Esophagus (tissue), 2 donors: ENCODE results near the gene BOD1. TPM values are rescaled to one million over a fixed set of nuclear protein-coding genes. Genes with fewer than 3 reads are reported as not detected.

Experiments
- H3K27ac ChIP-seq, 2 donors: one replicate each; pipeline ENCODE4 v1.5.1; 2013; ENCODE audit warnings: low read depth in 2 of 2, mild to moderate bottlenecking in 2 of 2, inconsistent platforms in 1 of 2, low read length in 1 of 2, moderate library complexity in 1 of 2
- H3K27me3 ChIP-seq, 2 donors: one replicate each; pipeline ENCODE4 v1.6.1; 2013; ENCODE audit warnings: low read length in 2 of 2, control low read depth in 1 of 2, mild to moderate bottlenecking in 1 of 2; ENCODE audit not compliant: insufficient read depth in 2 of 2, control insufficient read depth in 1 of 2
- H3K36me3 ChIP-seq, 2 donors: one replicate each; pipeline ENCODE4 v1.6.1; 2013; ENCODE audit warnings: low read length in 1 of 2; ENCODE audit not compliant: control insufficient read depth in 2 of 2, insufficient read depth in 2 of 2
- H3K4me1 ChIP-seq, 2 donors: one replicate each; pipeline ENCODE4 v1.6.1; 2013; ENCODE audit warnings: low read length in 1 of 2; ENCODE audit not compliant: control insufficient read depth in 2 of 2, insufficient read depth in 2 of 2
- H3K4me3 ChIP-seq, 2 donors: one replicate each; pipeline ENCODE4 v1.5.1; 2013; ENCODE audit warnings: low read length in 2 of 2, mild to moderate bottlenecking in 2 of 2, low read depth in 1 of 2, moderate library complexity in 1 of 2
- H3K9me3 ChIP-seq, 2 donors: one replicate each; pipeline ENCODE4 v1.6.1; 2013; ENCODE audit warnings: mild to moderate bottlenecking in 2 of 2, low read depth in 1 of 2, low read length in 1 of 2, moderate library complexity in 1 of 2; ENCODE audit not compliant: control insufficient read depth in 2 of 2, insufficient read depth in 1 of 2
- WGBS, 2 donors: extraction: QIAGEN DNeasy Blood & Tissue Kit; methylation state at CpG; one replicate each; pipeline ENCODE4 v1.1.7; 2013; 5-methylcytosine and 5-hydroxymethylcytosine counted together
- polyA plus RNA-seq, 2 donors: library from polyadenylated mRNA; stranded (reverse); fragments of 200-250 nt; gene quantifications; one replicate each; pipeline ENCODE4 v1.2.3, GENCODE V29; 2013
- donor health status: healthy with polysubstance abuse.
- donor health status: Bipolar disorder and iron deficiency.

BOD1 gene
- polyA plus RNA-seq, 2 donors: 17.3 to 23.3 TPM

GRCh38 chr5:173628501-173628900 lies 12.1 kb upstream of the BOD1 start:
- Histone ChIP-seq H3K4me3 (no peak overlapping the region), H3K4me1 (peaks cover 1 to 2% of the 10 kb centered on the region in 2 donors), H3K36me3 (no peaks in the 10 kb centered on the region), H3K9me3 (no peaks in the 10 kb centered on the region), H3K27ac (no peak overlapping the region), H3K27me3 (no peaks in the 10 kb centered on the region)
- WGBS, 2 donors: 80 to 86% methylated on average over 6 of the region's 6 CpGs

- Histone ChIP-seq H3K9me3 (no peaks in the 10 kb centered on the region), H3K27me3 (no peaks in the 10 kb centered on the region), H3K4me3 (no peak overlapping the region), H3K27ac (no peak overlapping the region), H3K4me1 (peaks cover 0 to 2% of the 10 kb centered on the region in 2 donors), H3K36me3 (no peaks in the 10 kb centered on the region)
- 65 to 71% methylated on average over 11 of the region's 11 CpGs for WGBS, 2 donors
Observed at GRCh38 chr5:173627860-173628392, 11.5 kb upstream of the BOD1 start.

- Histone ChIP-seq H3K4me3 (no peak overlapping the region), H3K36me3 (no peaks in the 10 kb centered on the region), H3K27ac (no peak overlapping the region), H3K4me1 (peaks cover 0 to 2% of the 10 kb centered on the region in 2 donors), H3K9me3 (no peaks in the 10 kb centered on the region), H3K27me3 (no peaks in the 10 kb centered on the region)
- 85 to 86% methylated on average over 4 of the region's 4 CpGs for WGBS, 2 donors
Observed at GRCh38 chr5:173627271-173627670, 10.8 kb upstream of the BOD1 start.

GRCh38 chr5:173626505-173626820 lies 10.0 kb upstream of the BOD1 start:
- peaks cover 0 to 2% of the 10 kb centered on the region in 2 donors for H3K4me1 ChIP-seq
- H3K27me3 ChIP-seq: no peaks in the 10 kb centered on the region
- no peak overlapping the region for H3K27ac ChIP-seq
- H3K9me3 ChIP-seq: no peaks in the 10 kb centered on the region
- H3K4me3 ChIP-seq: no peak overlapping the region
- WGBS, 2 donors: 82 to 91% methylated on average over 3 of the region's 3 CpGs
- H3K36me3 ChIP-seq: no peaks in the 10 kb centered on the region

- no peak overlapping the region for H3K4me3 ChIP-seq
- H3K27me3 ChIP-seq: no peaks in the 10 kb centered on the region
Observed at GRCh38 chr5:173625673-173626504, 9.4 kb upstream of the BOD1 start.

GRCh38 chr5:173625261-173625660 lies 8.8 kb upstream of the BOD1 start:
- no peaks in the 10 kb centered on the region for H3K27me3 ChIP-seq
- H3K27ac ChIP-seq: no peak overlapping the region
- WGBS, 2 donors: 66 to 78% methylated on average over 3 of the region's 3 CpGs
- no peak overlapping the region for H3K4me3 ChIP-seq
- no peaks in the 10 kb centered on the region for H3K9me3 ChIP-seq
- H3K4me1 ChIP-seq: peaks cover 0 to 2% of the 10 kb centered on the region in 2 donors
- no peaks in the 10 kb centered on the region for H3K36me3 ChIP-seq

More at GRCh38 chr5:173625673-173626504, 9.4 kb upstream of the BOD1 start:
- WGBS, 2 donors: 76 to 77% methylated on average over 6 of the region's 6 CpGs
- H3K36me3 ChIP-seq: no peaks in the 10 kb centered on the region
- H3K4me1 ChIP-seq: peaks cover 0 to 2% of the 10 kb centered on the region in 2 donors
- no peak overlapping the region for H3K27ac ChIP-seq
- H3K9me3 ChIP-seq: no peaks in the 10 kb centered on the region

- Histone ChIP-seq H3K4me3 (no peak overlapping the region), H3K27ac (no peak overlapping the region), H3K9me3 (no peaks in the 10 kb centered on the region), H3K36me3 (no peaks in the 10 kb centered on the region), H3K4me1 (no peaks in the 10 kb centered on the region), H3K27me3 (no peaks in the 10 kb centered on the region)
- WGBS, 2 donors: 65 to 75% methylated on average over 5 of the region's 5 CpGs
Observed at GRCh38 chr5:173624282-173624681, 7.8 kb upstream of the BOD1 start.

GRCh38 chr5:173623789-173624188 lies 7.3 kb upstream of the BOD1 start:
- 80 to 83% methylated on average over 1 of the region's 1 CpG for WGBS, 2 donors
- no peaks in the 10 kb centered on the region for H3K9me3 ChIP-seq
- no peak overlapping the region for H3K27ac ChIP-seq
- no peaks in the 10 kb centered on the region for H3K27me3 ChIP-seq
- H3K4me1 ChIP-seq: no peaks in the 10 kb centered on the region
- no peak overlapping the region for H3K4me3 ChIP-seq
- H3K36me3 ChIP-seq: no peaks in the 10 kb centered on the region

GRCh38 chr5:173623296-173623771 lies 6.9 kb upstream of the BOD1 start:
- Histone ChIP-seq H3K4me3 (no peak overlapping the region), H3K9me3 (no peaks in the 10 kb centered on the region), H3K4me1 (no peaks in the 10 kb centered on the region), H3K27me3 (no peaks in the 10 kb centered on the region), H3K36me3 (no peaks in the 10 kb centered on the region), H3K27ac (no peak overlapping the region)
- 65 to 69% methylated on average over 10 of the region's 10 CpGs for WGBS, 2 donors
